ENCODE results near the gene RAB42.

Gene RAB42

GRCh38 chr1:28642847-28643635 lies 51.0 kb downstream of the RAB42 start, which contains the start of gene TAF12:
TSS of gene TAF12 (minus strand) at chr1:28643067. CDS start at chr1:28622081, 20,986 bp downstream.
- DNase-seq, result peak; percentile 89
- Mint-ChIP-seq H3K4me3 (peak within 1 kb of the TSS; percentile 100), H3K27ac (peak within 1 kb of the TSS; percentile 100), H3K4me1 (peaks cover 55% of the 10 kb centered on the region), H3K9me3 (no peaks in the 10 kb centered on the region), H3K27me3 (ENCODE audit: low read depth, poor library complexity) (no peaks in the 10 kb centered on the region), H3K36me3 (ENCODE audit: low read depth) (no peaks in the 10 kb centered on the region)
- peak; percentile 24 for TF ChIP-seq CTCF (IDR thresholded peaks at IDR 0.05)

GRCh38 chr1:28644494-28644893 lies 52.4 kb downstream of the RAB42 start:
- Mint-ChIP-seq H3K36me3 (ENCODE audit: low read depth) (no peaks in the 10 kb centered on the region), H3K4me3 (peak overlapping the region; percentile 70), H3K9me3 (no peaks in the 10 kb centered on the region), H3K27ac (peak overlapping the region; percentile 20), H3K27me3 (ENCODE audit: low read depth, poor library complexity) (no peaks in the 10 kb centered on the region), H3K4me1 (peaks cover 62% of the 10 kb centered on the region)
- no peak for TF ChIP-seq CTCF (IDR thresholded peaks at IDR 0.05)
- no peak for DNase-seq

All from nephron progenitor cell (in vitro differentiated cells).